ENCODE measurements around the gene COL25A1.
"Not testable (repeated sequence)": the region's sequence is repeated elsewhere in the genome, so short reads cannot be mapped to it uniquely, and the experiment has no call there.

Gene COL25A1

GRCh38 chr4:108941904-108942430 is 360.5 kb downstream of the COL25A1 start:
- no peak for DNase-seq

- no peak for DNase-seq
These were observed 361.8 kb downstream of the COL25A1 start for GRCh38 chr4:108940634-108941033.

GRCh38 chr4:108940149-108940548 is 362.3 kb downstream of the COL25A1 start:
- DNase-seq = no peak

- DNase-seq = no peak
These were observed 365.4 kb downstream of the COL25A1 start for GRCh38 chr4:108937066-108937465.

- not testable (repeated sequence) for DNase-seq
These were observed 368.5 kb downstream of the COL25A1 start for GRCh38 chr4:108933925-108934324.

- no peak for DNase-seq
These were observed 369.4 kb downstream of the COL25A1 start for GRCh38 chr4:108933046-108933445.

- no peak for DNase-seq
These were observed 370.5 kb downstream of the COL25A1 start for GRCh38 chr4:108931926-108932325.

GRCh38 chr4:108930186-108930585 is 372.3 kb downstream of the COL25A1 start:
- DNase-seq = no peak

- no peak for DNase-seq
These were observed 375.7 kb downstream of the COL25A1 start for GRCh38 chr4:108926781-108927180.

- no peak for DNase-seq
These were observed 376.4 kb downstream of the COL25A1 start for GRCh38 chr4:108926061-108926460.

- DNase-seq = no peak
These were observed 380.3 kb downstream of the COL25A1 start for GRCh38 chr4:108922191-108922590.

- no peak for DNase-seq
These were observed 381.9 kb downstream of the COL25A1 start for GRCh38 chr4:108920395-108921087.

GRCh38 chr4:108919226-108919893 is 383.1 kb downstream of the COL25A1 start:
- DNase-seq = no peak

GRCh38 chr4:108917255-108917654 is 385.2 kb downstream of the COL25A1 start:
- no peak for DNase-seq

- no peak for DNase-seq
These were observed 385.8 kb downstream of the COL25A1 start for GRCh38 chr4:108916638-108917037.

GRCh38 chr4:108906866-108907367 is 395.5 kb downstream of the COL25A1 start:
- DNase-seq = no peak

GRCh38 chr4:108906006-108906405 is 396.5 kb downstream of the COL25A1 start:
- no peak for DNase-seq

- DNase-seq = no peak
These were observed 398.8 kb downstream of the COL25A1 start for GRCh38 chr4:108903464-108904221.

- DNase-seq = no peak
These were observed 399.7 kb downstream of the COL25A1 start for GRCh38 chr4:108902769-108903168.

GRCh38 chr4:108901291-108901690 is 401.2 kb downstream of the COL25A1 start:
- no peak for DNase-seq

- DNase-seq = no peak
These were observed 402.4 kb downstream of the COL25A1 start for GRCh38 chr4:108900018-108900580.

- DNase-seq = no peak
These were observed 409.0 kb downstream of the COL25A1 start for GRCh38 chr4:108893468-108893867.

Data from NCI-H1436 treated with DMSO at 0.1 percent for 48 hours (cell line).